ACHN (cell line): Measurements from ENCODE around the gene PCBP3.

Source experiments
- DNase-seq: peaks from one replicate; pipeline ENCODE4 v3.0.0-alpha.2; 2015
- in situ Hi-C: cut with HindIII; loops from 2 replicates; pipeline ENCODE4 v1.10.0; 2017; ENCODE audit warnings: low sequenced_read_pairs, low pct_ligation_motif_present, low pct_unique_long_range_greater_than_20kb

Gene PCBP3

DNA sequence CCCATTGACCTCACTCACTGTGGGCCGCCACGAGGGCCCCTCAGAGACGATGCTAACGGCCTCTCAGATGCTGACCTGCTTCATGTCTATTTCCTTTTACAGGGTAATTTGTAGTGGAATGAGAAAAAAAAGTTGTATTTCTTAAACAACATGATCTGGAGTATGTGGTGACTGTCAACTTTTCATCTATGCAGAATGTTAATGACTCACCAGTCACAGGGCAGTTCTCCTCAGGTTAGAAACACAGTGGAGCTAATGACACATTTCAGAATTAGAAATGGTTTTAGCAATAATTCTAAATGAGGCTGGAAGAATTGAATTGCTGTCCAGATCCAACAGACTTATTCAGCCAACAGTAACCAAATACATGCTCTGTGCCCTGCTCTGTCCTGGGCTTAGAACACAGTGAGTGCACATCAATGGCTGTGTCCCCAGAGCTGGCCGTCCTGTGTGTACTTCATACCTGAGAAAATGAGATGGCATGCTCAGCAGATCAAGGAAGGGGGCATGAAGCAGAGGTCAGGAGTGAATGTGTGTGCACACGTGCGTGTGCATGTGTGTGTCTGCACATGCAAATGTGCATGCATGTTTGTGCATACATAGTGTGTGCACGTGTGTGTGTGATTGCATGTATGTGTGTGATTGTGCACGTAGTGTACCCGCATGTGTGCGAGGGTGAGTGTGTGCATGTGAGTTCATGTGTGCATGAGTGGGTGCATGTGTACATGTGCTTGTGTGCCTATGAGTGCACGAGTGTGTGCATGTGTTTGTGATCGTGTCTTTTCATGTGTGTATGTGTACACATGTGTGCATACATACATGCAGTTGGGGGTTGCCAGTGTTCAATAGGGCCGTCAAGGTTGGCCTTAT is 145.3 kb downstream of the PCBP3 start:
- no peak for DNase-seq
- in situ Hi-C loops = no loop called here

DNA sequence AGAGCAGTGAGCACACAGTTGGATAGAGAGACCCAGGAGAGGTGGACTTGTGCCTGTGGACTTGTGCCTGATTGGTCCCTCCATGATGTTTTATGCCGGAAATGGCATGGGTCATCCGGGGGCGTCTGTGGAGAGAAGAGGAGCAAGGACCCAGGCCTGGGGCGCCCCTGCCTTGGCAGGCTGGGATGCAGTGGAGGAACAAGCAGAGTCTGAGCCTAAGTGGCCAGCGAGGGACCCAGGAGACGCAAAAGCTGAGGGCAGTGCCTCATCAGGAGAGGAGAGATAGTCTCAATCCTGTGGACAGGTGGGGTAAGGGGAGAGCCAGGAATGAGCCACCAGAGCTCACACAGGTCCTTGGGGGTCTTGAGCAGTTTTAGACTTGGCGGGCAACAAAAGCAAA is 146.9 kb downstream of the PCBP3 start:
- no peak for DNase-seq
- in situ Hi-C loops = no loop called here

DNA sequence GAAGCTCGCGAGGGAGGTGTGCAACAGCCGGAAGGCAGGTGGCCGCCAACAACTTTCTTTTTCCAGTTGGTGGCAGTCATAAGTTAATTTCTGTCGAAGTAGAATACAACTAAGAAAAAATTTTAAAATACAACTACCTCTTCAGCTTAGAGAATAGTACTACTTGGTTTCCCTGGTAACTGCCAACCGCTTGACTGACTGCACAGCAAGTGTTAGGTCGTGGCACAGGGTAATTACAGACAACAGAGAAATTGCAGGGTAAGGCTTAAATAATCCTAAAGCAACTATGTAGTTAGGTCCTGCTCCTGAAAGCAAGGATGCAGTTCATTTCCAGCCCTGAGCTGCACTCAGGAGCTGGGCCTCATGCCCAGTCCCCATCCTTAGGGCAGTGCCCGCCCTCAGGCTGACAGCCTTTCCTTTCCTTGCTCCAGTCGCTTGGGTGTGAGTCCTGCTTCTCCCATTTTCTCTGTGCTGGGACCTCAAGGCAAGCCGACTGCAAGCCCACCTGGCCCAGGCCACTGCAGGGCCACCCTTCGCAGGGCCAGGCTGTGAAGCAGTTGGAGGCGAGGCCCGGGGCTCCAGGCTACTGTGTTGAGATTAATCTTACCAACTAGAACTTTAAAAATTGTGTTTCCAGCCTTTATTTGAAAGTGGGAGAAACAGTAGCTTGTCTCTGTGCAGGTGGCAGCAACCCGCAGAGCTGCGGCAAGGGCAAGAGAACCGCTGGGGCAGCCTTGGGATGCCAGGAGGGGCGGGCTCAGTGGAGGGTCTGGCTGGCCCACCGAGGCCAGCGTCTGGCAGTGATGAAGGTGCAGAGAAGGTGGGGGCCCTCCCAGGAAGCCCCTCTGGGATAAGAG is 148.3 kb downstream of the PCBP3 start:
- in situ Hi-C loops = no loop called here

DNA sequence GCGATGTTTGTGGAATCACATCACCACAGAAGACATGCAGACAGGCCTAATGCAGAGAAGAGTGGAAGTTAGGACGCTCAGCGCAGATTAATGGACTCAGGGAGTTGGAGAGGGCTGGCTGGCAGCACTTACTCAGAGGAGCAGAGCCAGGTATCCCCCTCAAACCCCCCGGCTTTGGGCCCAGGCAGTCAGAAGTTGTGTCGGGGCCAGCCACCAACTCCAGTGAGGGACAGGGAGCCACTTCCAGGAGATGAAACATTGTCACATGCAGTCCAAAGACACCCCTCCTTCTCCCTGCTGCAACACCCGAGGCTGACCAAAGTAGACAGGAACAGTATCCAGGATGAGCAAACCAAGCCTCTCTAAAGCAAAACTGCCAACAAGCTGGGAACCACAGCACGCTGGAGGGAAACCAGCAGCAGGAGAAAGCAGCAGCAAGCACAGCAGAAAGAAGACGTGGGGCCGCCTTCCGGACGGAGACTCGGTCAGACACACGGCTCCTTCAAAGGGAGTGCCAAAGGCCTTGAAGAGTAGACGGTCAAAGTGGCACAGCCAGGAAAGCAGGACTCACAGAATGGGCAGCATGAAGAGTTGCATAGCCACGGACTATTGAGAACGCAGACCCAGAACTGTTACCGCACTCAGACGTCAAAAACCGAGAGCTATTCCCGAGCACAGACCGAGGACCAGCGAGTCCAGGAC is 149.3 kb downstream of the PCBP3 start:
- no peak for DNase-seq

More for the DNA sequence above, 148.3 kb downstream of the PCBP3 start:
- DNase-seq = no peak

DNA sequence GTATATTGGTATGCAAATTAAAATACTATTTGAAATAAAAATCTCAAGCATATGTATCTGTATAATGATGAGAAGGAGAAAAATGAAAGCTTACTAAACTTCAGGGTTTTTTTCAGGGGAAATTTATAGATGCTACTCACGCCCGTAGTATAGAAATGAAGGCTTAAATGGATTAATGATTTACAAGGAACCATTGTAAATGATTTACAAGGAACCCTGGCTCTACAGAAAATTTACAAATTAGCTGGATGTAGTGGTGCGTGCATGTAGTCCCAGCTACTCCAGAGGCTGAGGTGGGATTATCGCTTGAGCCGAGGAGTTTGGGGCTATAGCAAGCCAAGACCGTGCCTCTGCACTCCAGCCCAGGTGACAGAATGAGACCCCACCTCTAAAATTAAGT is 150.5 kb downstream of the PCBP3 start:
- peak; percentile 4 for DNase-seq

More for the DNA sequence above, 149.3 kb downstream of the PCBP3 start:
- in situ Hi-C loops = no loop called here

DNA sequence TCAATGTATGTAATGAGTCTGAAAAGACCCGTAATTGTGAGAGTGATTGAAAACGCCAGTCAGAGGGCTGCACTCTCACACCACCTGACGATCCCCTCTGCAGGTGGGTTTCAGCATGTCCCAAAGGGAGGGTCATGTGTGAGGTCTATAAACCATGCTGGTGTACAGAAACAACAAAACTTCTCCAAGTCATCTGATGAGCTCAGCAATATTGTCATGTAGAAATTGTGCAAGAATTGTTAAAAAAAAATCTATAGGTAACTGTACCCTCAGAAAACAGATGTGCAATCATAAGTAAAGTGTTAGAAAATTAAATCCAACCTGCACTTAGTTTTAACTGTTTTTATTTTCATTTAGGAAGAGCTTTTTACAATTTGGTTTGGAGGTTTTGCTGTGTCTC is 152.5 kb downstream of the PCBP3 start:
- in situ Hi-C loops = no loop called here
- DNase-seq = no peak

More for the DNA sequence above, 150.5 kb downstream of the PCBP3 start:
- in situ Hi-C loops = no loop called here

DNA sequence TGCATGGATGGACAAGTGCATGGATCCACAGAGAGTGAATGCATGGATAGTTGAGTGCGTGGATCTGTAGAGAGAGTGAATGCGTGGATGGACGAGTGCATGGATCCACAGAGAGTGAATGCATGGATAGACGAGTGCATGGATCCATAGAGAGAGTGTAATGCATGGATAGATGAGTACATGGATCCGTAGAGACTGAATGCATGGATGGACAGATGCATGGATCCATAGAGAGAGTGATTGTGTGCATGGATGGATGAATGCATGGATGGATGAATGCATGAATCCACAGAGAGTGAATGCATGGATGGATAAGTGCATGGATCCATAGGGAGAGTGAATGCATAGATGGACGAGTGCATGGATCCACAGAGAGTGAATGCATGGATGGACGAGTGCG is 153.8 kb downstream of the PCBP3 start:
- in situ Hi-C loops = no loop called here
- no peak for DNase-seq

DNA sequence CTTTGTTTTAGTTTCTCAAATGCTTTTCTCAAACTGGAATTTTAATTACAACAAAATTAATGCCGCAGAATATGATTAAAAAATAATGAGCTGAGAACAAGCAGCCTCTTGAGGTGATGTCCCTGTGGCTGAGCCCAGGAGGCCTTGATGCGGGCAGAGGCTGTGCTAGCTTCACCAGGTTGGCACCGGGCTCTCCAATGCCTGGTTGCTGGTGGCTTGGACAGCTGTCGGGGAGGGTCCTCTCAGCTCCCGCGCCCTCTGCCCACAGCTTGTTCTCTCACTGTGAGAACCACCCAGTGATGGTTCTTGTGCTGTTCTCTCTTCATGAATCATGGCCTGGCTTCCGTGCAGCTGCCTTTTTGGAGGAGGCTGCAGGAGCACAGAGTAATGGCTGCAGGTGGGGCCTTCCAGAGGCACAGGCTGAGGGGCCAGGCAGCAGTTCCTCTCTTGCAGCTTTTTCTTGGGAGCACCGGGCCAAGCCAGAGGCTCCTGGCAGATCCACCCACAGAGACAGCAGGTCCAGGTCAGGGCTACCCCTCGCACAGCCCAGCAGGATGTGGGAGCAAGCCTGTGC is 156.3 kb downstream of the PCBP3 start:
- in situ Hi-C loops = no loop called here
- no peak for DNase-seq

DNA sequence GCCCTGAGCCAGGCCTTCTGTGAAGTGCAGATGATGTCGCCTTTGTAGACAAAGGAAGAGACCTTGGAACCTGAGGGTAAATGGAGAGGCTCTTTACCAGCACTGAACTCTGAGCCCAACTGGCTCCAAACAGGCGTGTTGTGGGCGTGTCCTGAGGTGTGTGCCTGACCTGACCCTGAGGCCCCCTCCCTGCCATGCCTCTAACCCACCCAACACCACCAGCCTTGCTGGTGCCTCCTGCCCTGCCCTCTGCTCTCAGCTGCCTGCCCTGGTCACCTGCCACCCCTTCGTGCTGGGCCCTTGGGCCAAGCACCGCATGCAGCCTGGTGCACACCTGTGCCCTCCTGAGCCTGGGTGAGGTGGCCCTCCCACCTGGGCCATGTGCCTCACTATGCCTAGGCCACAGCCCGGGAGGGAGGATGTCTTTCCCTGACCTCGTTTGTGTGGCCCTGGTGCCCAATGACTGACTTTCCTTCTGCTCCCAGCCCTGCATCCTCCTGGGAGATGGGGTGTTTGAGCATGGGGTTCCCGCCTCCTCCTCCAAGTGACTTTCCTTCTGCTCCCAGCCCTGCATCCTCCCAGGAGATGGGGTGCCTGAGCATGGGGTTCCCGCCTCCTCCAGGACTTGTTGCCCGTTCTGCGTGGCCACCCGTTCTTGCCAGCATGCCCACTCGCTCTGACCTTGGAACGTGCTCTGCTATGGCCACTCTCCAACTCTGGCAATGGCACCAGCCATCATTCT is 157.0 kb downstream of the PCBP3 start:
- in situ Hi-C loops = no loop called here
- DNase-seq = no peak

DNA sequence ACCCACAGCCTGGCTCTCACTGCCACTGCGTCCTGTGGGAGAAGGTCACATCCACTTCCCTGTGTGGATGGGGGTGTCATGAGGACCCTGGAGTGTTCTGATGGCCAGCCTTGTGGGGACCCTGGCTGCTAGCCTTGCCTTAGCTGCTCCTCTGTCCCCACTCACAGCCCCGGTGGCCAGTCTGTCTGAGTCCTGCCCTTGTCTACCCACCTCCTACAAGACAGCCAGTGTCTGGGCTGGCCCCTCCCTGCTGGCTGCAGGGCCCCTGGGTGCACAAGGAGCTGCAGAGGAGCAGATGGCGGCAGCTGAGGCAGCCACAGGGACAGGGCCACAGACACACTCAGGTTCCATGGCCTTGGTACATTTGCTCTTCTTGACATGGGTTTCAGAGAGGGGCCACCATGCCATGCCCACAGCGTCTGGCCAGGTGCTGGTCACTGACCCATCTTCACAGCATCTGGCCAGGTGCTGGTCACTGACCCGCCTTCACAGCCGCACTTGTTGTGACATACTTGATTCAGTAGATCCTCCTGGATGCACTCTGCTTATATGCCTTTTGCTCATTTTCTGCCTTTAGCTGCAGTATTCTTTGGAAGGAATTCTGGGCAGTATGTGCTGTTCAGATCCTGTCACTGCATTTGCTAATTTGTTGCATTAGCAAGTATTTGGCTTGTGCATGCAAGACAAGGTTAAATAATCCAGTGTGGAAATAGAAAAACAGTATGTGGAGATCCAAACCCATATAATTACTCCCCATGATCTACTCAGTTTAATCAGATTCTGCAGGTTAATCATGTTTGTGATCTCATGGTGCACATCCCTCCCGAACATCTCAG is 157.8 kb downstream of the PCBP3 start:
- no peak for DNase-seq
- in situ Hi-C loops = no loop called here

DNA sequence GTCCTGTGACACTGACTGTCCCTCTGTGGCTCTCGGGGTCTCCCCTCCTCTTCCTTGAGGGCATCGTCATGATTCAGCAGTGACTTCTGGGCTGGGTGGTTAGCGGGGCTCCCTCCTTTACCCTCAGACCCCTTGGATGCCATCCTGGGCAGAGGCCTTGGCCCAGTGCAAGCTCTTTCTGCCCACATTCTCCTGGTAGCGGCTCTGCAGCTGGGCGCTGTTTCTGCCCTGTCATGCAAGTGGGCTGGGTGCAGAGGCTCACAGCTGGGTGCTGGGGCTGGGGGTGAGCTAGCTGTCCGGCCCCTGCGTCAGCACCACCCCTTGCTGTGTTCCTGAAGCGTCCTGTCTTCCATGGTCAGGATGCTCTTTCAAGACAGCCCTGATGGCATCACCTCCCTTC is 158.5 kb downstream of the PCBP3 start:
- no peak for DNase-seq
- in situ Hi-C loops = no loop called here

DNA sequence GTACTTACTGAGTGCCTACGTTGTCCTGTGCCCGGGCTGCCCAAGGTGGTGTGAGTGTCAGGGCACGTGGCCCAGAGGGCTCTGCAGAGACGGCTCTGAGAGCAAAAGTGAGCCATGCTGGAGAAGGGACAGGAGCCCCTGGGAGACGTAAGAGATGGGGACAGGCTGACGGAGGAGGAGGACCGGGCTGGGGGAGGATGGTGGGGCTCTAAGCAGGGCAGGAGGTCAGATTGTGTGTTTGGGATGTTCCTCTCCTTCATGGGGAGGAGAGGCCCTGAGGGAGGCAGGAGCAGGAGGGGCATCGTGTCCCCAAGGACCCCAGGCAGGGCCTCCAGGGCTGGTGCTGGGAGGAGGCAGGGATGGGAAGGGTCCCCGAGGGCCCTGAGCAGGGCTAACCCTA is 158.9 kb downstream of the PCBP3 start:
- in situ Hi-C loops = no loop called here
- DNase-seq = no peak

DNA sequence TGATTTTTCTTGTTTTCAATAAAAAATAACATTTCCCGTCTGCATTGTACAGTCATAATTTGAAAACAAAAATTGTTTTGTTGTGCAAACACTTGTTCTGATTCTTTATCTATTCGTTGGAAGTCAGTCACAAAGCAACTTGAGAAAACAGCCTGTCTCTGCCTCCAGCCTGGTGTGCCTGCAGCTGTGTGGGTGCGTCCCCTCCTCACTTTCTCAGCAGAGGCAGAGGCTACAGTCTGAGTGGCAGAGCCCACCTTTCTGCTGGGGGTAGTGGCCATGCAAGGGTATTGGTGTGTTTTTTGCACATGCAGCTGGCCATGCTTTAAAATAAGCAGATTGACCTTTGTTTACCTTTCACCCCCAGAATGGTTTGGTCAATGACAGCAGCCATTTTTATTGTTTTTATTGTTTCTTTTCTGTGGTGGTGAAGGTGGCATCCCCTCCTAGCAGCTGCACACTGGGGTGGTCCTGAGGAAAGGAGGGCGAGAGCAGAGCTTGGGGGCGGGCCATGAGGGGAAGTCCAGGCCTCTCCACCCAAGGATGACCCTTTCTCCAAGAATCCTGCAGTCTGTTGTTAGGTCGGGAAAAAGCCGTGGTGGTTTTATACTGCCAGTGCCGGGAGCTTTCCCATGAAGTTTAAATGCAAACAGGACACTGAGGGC is 159.6 kb downstream of the PCBP3 start:
- no peak for DNase-seq
- in situ Hi-C loops = no loop called here

DNA sequence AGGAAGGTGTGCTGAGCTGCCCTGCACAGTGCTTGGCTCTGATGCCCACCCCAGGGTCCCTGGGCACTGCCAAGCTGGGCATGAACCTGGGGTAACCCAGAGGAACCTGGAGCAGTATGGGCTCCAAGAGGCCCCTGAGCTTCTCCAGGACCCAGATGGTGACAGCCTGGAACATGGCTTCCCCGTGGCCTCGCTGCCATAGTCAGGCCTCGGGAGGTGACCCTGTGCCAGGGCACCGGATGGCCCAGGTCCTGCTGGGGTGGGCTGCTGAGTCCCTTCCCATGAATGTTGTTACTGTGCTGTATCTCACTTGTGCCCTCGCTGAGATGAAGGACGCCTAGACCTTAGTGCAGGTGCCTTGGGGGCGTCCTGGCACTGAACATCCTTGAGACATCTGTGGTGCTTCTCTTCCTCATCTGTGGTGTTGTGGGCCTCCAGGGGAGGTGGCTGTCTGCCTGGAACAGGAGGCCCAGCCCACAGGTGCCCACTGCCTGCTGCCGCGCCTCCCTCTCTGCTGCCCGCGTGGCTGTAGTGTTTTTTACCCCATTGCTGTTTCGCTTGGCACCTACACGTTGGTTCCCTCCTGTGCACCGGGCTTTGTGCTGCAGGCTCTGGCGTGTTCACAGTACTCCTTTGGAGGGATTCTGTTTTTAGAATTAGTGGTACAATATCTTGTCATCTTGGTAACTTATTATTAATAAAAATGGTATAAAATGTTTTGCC is 160.3 kb downstream of the PCBP3 start:
- in situ Hi-C loops = no loop called here
- no peak for DNase-seq

DNA sequence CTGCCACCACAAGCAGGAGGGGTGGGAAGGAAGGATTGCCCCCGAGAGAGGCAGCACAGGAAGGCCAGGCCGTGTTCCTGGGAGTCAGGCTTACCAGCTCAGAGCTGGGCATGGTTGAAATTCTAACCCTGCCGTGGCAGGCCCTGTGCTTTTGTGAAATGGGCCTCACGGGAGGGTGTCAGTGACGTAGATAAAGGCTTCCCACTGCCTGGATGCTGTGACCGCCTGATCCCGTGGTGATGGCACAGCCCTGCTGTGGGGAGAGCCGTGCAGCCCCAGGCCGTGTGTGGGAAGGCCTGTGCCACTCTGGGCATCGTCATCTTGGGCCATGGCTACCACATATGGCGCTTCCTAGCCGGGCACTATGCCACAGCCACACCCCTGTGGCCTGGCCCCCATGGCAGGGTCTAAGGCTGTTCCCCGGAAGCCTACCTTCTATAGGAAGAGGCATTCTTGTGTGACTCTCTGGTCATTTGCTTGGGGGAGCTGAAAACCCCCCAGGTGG is 161.3 kb downstream of the PCBP3 start:
- in situ Hi-C loops = no loop called here
- no peak for DNase-seq

DNA sequence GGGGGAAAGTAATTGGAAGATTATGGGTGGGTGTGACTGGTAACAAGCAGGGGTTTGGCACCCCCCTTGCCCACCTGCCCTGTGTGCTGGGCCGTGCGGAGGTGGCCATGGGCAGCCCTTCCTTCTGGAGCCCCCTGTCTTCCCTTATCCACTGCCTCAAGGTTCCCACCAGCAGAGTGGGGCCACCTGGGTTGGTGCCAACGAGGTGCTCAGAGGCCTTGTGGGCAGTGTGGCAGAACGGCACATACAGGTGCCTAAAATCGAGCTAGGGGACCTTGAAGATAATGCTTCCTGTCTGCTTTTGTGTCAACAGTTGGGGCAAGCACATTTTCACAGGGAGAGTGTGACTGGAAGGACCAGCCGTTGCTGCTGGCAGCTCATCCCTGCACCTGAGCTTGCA is 161.8 kb downstream of the PCBP3 start:
- DNase-seq = no peak
- in situ Hi-C loops = no loop called here
